8988T (cell line): ENCODE results near the gene ABHD15.
A peak's percentile ranks its signal among the peaks of the same experiment; 100 is the strongest.

Source experiments
- DNase-seq: peaks from one replicate; pipeline ENCODE4 v3.0.0; 2011

Gene ABHD15

GRCh38 chr17:29594519-29595090 is 27.8 kb upstream of the ABHD15 start:
- DNase-seq: no peak

- DNase-seq: peak; percentile 51
Measured at GRCh38 chr17:29593591-29594518, 27.0 kb upstream of the ABHD15 start.

GRCh38 chr17:29592850-29593551 is 26.2 kb upstream of the ABHD15 start, which contains the start of gene ANKRD13B:
TSS of gene ANKRD13B (plus strand) at chr17:29593132. CDS start at chr17:29593622, 490 bp downstream.
- DNase-seq: peak; percentile 52

GRCh38 chr17:29591737-29592608 is 25.1 kb upstream of the ABHD15 start:
- DNase-seq: peak; percentile 92

- DNase-seq: no peak
Measured at GRCh38 chr17:29591146-29591736, 24.4 kb upstream of the ABHD15 start.

GRCh38 chr17:29590411-29591145 is 23.7 kb upstream of the ABHD15 start:
- no peak for DNase-seq

- DNase-seq: peak; percentile 91
Measured at GRCh38 chr17:29589524-29590410, 22.9 kb upstream of the ABHD15 start, which contains the start of gene GIT1. TSS of gene GIT1 (minus strand) at chr17:29589648. CDS start at chr17:29589378, 270 bp downstream.

- DNase-seq: peak; percentile 49
Measured at GRCh38 chr17:29588562-29589411, 21.9 kb upstream of the ABHD15 start.

- no peak for DNase-seq
Measured at GRCh38 chr17:29588017-29588561, 21.3 kb upstream of the ABHD15 start.

- no peak for DNase-seq
Measured at GRCh38 chr17:29587591-29587990, 20.8 kb upstream of the ABHD15 start.

GRCh38 chr17:29586676-29587469 is 20.0 kb upstream of the ABHD15 start:
- no peak for DNase-seq

GRCh38 chr17:29585080-29585751 is 18.4 kb upstream of the ABHD15 start:
- DNase-seq: peak; percentile 61

GRCh38 chr17:29584452-29585079 is 17.7 kb upstream of the ABHD15 start:
- DNase-seq: no peak

- no peak for DNase-seq
Measured at GRCh38 chr17:29583324-29584248, 16.7 kb upstream of the ABHD15 start.

- DNase-seq: no peak
Measured at GRCh38 chr17:29582772-29583171, 15.9 kb upstream of the ABHD15 start.
